Fibroblast of skin of back (primary cell): ENCODE data around the gene CARS2.
"Not testable (repeated sequence)": the region's sequence is repeated elsewhere in the genome, so short reads cannot be mapped to it uniquely, and the experiment has no call there.

Experiments
- DNase-seq: peaks from one replicate; pipeline ENCODE4 v3.0.0-alpha.2; 2013

The CARS2 gene

DNA sequence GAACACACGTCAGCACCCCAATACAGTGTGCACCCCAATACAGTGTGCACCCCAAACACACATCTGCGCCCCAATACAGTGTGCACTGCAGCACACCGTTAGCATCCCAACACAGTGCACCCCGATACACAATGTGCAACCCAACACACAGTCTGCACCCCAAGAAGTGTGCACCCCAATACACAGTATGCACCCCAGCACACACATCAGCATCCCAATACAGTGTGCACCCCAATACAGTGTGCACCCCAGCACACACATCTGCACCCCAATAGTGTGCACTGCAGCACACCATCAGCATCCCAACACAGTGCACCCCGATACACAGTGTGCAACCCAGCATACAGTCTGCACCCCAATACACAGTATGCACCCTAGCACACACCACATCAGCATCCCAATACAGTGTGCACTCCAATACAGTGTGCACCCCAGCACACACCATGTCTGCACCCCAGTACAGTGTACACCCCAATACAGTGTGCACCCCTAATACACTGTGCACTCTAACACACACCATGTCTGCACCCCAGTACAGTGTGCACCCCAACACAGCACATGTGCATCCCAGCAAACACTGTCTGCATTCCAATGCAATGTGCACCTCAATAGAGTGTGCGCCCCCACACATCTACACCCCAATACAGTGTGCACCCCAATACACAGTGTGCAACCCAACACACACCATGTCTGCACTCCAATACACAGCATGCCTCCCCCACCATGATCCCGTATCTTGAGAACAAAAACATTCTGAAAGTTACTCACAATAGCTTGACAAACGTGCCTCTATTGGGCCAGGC, 855 bp upstream of the CARS2 start:
- DNase-seq, result no peak

DNA sequence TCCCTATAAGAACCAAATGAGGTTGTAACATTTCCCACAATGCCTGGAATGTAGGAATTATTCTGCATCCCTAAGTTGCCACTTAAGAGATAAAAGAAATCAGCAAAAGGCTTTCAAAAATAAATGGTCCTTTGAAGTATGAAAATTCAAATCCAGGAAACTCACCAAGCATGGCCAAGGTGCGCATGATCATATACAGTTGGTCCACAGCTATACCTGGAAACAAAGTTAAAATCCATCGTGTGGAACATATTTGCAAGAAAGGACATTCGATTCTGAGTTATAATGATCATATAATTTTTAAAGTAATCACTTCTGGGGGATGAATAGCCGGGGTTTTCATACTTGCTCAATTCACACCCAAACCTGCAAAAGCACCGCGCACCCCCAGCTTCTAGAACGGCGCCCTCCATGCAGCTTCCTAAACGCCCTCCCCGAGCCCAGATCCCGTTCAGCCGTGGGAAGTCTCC, 525 bp downstream of the CARS2 start:
- no peak for DNase-seq

DNA sequence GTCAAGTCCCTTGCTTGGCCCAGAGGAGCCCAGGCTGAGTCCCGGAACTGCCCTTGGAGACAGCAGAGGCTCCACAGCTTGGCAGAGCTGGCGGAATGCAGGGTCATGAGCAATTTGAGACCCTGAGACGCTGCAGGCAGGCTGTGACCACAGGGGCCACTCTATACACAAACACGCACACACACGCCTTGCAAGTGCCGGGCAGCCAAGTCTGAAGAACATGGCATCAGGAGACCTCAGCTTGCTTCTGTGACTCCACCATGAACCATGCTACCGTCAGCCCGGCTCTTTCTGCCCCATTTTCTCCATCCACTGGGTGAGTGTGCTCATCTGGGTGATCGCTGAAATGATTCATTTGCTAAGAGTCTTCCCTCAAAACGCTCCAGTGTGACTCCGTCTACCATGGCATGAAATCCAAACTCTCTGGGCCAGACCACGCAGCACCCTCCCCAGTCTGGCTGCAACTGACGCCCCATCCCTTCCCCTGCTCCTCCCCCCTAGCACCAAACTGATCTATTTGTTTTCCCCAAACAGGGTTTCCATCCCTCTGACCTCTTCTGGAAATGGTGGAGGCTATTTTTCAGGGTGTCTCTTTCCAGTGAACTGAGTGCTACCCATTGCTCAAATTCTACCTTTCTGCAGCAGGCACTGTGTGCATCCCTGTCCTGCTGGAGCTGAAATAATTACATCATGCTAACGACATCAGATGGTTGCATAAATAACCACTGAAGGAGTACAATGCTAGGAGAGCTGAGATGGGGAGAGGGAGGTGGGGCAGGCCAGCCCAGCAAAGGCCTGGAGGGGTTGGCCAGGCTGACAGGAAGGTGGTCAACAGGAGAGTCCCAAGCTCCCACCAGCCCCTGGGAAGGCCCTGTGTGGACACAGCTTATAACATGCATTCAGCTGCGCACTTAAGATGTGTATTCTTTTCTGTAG, 3.1 kb downstream of the CARS2 start:
- DNase-seq, result no peak

DNA sequence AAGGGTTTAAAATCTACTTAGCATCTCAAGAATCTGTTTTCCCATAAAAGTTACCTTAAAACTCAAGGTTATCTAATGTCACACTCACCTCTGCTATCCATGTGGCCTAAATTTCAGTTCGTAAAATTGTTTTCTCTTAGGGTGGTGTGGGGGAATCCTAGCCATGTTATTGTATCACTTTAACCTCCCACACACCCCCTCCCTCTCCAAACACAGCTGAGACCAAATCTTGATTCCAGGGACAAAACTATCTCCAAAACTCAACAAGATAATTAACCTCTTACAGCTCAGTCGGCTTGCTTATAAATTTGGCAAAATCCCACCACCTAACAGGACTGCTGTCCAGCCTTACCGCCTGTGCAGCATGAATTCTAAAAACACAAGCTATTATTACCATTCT, 3.8 kb downstream of the CARS2 start:
- DNase-seq, result no peak

DNA sequence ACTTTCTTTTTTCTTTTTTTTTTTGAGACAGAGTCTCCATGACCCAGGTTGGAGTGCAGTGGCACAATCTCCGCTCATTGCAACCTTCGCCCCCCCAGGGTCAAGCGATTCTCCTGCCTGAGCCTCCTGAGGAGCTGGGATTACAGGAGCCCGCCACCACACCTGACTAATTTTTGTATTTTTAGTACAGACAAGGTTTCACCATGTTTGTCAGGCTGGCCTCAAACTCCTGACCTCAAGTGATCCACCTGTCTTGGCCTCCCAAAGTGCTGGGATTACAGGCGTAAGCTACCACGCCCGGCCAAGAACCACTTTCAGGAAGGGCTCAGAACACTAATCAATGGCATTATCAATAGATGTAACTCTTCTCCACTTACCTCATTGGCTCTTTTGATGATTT, 4.9 kb downstream of the CARS2 start:
- DNase-seq, result not testable (repeated sequence)

DNA sequence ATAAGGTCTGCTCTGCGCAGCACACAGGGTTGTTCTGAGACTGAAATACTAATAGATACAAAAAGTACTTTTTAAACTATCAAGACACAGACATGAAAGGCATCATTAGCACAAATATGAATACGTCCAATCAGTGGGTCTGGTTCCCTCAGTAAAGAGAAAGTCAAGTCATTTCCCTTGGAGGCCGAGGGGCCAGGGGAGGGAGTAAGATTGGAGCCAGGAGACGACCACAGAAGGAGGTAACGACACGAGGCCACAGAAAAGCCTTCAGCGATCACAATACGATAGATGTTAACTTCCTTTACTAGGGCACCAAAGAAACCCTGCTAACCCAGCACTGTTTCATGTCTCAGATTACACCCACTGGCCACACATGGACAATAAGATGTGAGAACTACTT, 5.3 kb downstream of the CARS2 start:
- no peak for DNase-seq

DNA sequence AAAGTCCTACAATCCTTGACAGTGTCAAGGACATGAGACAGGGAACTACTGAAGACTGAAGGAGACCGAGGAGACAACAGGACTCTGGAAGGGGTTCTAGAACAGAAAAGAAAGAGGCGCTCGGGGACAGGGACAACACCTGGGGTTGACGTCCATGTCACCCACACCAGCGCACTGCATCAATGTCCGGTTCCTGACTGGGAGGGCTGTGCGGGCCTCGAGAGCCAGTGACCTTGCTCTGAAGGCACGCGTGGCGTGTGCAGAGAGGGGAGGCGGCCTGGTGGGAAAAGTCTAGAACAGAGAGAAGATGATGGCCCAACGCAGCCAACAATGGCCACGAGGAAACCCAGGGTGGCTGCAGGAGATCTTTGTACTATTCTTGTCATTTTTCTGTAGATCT, 5.7 kb downstream of the CARS2 start:
- no peak for DNase-seq

DNA sequence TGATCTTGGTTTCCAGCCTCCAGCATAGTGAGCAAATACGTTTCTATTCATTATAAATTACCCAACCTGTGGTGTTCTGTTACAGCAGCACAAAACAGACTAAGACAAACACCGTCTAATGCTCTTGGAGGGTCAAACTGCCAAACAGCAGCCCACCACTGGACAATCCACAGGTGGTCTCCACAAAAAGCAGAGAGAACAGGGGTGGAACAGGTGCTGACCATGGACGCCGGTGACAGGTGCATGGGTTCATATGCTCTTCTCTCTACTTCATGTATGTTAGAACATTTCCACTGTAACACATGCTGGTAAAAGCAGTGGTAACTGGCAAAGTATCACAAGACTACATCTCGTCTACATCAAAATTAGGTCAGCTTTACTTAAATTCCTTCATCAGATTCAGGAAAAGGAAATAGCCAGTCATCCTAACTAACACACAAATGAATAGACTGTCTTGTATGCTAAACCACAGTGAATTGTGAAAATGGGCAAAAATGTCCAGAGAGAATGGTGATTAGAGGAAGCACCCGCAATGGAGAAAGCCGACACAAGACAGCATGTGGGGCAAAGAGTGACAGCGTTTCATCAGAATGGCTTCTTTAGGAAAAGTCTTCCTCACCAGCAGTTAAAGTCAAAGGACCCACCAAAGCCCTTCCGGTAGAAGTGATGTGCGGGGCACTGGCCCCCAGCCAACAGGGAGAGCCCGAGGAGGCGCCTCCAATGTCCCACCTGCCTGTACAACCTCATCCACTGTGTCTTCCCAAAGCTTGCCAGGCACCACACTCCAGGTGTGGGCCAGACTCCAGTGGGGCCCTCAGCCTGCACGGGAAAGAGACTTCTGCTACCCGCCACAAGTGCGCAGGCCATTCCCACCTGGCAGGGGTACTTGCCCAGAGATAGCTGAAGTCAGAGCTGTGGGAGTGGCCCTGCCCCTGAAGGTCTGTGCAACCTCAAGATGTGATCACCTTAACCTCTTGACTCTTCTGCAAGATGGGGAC, 6.5 kb downstream of the CARS2 start:
- DNase-seq, result no peak

DNA sequence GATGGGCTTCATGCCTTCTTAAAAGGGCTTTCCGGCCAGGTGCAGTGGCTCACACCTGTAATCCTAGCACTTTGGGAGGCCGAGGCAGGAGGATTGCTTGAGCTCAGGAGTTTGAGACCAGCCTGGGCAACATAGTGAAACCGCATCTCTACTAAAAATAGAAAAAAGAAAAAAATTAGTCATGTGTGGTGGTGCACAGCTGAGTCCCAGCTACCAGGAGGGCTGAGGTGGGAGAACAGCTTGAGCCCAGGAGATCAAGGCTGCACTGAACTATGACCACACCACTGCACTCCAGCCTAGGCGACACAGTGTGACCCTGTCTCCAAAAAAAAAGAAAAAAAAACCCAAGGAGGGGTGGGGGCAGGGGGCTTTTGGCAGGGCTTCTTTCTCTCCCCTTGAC, 7.2 kb downstream of the CARS2 start:
- DNase-seq, result no peak

DNA sequence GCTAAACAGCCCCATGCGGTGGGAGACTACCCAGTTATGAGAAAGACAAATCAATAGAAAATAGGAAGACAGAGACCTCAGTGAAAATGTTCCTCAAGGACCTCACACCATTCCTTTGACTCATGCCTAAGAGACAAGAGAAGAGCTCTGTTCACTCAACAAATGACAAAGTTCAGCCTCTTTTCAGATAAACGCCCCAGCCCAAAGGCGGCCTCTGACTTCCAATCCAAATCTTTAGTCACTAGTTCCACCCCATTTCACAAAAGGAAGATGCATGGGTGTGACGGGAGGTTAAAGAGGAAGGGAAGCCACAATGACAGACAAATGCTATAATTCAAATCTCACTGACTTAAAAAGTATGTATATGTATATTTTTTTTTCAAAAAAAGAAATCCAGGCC, 8.1 kb downstream of the CARS2 start:
- no peak for DNase-seq

DNA sequence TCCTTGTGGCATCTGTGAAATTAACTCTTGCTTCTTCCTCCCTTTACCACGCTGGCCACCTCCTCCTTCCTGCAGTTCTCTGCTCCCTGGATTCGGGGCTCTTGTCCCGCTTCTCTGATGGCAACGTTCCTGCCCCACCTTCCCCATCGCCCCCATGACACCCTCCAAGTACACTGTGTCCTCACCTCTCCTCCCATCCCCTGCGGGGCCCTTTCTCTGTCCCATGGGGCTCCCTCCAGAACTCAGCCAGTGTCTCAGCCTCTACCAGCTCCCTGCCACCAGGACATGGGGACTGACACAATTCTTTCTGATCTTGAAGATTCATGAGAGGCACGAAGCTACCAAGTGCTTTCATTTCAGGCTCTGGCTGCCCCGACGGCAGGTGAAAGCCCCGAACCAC, 9.1 kb downstream of the CARS2 start:
- no peak for DNase-seq

DNA sequence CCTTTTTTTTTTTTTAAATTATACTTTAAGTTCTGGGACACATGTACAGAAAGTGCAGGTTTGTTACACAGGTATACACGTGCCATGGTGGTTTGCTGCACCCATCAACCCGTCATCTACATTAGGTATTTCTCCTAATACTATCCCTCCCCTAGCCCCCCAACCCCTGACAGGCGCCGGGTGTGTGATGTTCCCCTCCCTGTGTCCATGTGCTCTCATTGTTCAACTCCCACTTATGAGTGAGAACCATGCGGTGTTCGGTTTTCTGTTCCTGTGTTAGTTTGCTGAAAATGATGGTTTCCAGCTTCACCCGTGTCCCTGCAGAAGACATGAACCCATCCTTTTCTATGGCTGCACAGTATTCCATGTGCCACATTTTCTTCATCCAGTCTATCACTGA, 10.1 kb downstream of the CARS2 start:
- DNase-seq, result not testable (repeated sequence)

DNA sequence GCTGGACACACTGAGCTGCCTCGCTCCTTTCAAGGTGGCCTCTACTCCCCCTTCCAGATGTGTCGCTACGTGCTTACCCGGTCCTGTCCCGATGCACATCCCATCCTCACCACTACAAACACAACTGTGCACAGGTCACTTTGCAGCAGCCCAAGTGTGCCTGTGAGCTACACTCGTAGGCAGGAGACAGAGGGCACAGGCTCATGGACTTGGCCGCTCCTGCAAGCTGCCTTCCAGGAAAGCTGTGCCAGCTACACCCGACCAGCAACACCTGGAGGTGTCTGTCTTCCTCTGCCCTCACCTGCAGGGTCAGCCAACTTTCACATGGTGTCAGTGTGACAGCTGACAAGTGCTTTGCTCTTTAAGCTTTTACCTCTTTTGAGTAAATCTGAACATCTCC, 15.4 kb downstream of the CARS2 start:
- DNase-seq, result no peak

DNA sequence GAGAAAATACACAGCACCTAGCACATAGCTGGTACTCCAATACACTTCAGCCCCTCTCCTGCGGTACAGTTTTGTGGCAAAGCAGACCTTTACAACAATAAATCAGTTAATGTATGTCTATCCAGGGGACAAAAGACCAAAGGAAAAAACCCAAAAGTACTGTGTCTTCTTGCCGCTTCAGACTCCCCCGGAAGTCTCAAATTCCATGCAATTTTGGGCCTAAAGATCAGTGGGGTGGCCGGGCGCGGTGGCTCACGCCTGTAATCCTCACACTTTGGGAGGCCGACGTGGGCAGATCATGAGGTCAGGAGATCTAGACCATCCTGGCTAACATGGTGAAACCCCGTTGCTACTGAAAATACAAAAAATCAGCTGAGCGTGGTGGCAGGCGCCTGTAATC, 16.2 kb downstream of the CARS2 start:
- DNase-seq, result no peak

DNA sequence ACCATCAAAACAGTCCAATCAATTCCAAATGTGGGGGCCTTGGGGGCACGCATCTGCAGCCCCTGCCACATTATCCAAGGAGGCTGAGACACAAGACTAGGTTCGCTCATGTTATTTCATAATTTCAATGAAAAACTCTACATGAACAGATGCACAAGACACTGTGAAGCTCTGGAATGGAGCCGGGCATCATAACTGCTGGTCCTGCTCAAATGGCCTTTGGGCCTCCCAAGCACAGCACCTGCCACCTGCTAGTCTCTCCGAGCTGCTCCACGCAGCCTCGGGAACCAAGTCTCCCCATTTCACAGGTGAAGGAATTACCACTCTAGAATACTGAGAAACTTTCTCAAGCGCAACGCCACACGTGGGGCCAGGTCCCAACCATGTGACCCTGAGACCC, 16.9 kb downstream of the CARS2 start:
- DNase-seq, result no peak

DNA sequence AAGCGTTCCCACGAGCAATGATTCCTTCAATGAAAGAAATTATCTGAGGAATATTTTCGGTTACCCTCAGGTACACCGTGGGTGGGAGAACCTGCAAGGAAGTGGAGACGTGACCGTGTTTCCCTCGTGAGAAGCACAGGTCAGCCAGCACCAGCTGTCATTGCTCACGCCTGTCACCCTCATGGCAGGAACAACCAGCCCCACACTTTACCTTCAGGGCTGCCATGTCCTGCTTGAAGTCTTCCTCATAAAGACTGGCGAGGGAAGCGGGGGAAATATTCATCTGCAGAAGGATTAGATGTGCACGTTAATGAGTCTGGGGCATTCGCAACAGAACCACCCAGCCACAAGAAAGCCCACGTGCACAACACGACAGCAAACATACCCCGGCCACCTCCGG, 18.2 kb downstream of the CARS2 start:
- no peak for DNase-seq

DNA sequence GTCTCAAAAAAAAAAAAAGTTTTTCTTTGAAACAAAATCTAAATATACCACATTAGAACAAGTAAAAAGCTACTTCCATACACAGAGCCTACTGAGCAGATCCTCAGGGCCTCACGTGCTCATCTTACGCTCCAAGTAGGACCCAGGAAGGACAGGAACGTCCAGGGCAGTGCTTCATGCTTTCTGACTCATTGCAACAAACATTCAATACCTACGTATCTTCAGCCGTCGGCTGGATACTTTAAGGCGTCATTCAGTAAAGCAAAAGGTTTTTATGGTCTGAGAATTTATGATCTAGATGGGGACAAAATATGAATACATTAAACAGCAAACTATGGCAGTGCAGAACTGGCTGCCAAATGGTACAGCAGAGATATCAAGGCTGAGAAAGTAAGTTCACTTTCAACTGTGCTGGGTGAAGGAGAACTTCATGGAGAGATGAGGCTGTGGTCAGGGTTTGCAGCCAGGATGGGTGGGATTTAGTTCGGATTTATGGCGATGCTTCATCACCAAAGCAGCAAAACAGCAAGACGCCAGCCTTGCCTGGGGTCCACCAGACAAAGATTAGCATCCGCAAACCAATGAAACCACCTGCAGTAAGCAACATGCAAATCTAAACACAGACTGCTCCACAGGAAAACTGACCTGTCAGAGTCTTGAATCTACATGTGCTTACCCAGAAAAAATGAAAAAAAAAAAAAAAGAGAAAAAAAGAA, 20.5 kb downstream of the CARS2 start:
- DNase-seq, result no peak

DNA sequence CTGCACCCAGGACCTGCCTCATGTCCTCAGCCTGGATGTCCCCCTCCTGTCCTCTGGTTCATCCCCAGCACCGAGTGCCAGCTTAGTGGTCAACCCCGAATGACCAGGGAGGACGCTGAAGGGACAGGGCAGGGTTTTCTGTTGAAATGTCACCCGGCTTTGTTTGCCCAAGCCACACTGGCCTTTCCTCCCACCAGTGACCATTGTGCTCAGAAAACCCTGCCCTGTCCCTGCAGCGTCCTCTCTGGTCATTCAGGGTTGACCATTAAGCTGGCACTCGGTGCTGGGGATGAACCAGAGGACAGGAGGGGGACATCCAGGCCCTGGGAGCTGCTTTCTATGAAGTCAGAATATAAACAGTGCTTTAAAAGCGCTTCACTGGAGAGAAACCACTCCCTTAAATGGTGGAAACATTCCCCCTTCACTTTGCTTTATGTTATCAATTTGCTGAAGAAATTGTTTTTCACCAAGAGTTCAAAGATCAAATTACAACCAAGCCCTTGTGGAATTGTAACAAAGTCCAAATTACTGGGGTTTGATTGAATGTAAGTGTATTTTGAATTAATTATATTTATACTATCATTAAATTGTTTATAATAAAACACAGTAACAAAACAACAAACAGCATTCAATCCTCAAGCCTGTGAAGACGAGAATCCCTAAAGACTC, 21.4 kb downstream of the CARS2 start:
- no peak for DNase-seq

DNA sequence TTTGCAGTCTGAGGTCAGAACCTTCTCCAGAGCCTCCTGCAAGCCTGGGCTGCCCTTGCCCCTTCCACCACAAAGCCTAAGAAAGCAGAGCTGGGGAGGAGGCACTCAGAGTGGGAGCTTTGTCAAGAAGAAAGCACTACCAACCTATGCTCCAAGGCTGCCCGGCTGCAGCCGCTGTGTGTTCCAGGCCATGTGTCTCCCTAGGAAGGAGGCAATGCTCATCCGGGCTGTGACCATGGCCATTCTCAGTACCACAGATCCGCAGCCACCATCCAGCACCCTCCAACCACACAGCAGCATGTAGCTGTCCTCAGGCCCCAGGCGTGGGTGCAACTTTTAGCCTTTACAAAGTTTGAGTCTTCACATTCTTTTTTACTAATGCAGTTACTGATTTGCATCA, 22.0 kb downstream of the CARS2 start:
- DNase-seq, result no peak

DNA sequence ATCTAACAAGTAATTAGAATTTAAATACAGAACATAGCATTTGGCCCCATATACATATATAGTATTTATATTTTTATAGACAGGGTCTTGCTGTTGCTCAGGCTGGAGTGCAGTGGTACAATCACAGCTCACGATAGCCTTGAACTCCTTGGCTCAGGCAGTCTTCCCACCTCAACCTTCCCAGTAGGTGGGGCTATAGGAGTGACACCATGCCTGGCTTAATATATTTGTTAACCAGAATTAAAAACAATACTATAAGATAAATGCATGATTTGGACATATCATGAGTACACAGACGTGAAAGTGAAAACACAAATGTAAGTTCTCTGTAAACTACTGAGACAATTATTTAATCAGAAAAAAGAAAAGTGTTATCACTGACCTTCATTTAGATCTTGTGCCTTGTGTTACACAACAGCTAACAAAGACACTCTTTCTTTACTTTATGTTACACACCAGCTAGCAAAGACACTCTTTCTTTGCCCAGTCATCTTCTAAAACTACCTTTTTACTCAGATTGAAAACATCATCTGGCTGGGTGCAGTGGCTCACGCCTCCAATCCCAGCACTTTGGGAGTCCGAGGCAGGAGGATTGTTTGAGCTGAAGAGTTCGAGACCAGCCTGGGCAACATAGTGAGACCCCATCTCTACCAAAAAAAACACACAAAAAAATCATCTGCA, 22.6 kb downstream of the CARS2 start:
- no peak for DNase-seq

DNA sequence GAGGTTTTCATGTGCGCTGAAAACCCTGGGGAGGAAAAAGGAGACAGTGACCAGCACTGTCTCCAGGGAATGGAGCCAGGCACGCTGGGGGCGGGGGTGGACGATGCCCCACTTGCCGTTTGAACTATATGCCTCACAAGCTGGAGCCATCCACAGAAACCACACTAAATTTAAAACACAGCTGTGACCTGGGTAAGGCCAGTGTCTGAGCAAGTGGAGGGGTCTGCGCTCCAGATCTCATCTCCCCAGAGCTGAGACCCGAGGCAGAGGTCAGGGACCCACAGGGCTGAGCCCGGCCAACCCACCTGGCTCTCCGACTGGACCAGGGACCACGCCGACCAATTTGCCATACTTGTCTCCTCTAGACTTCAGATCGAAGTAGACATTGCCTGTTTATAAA, 23.2 kb downstream of the CARS2 start:
- DNase-seq, result no peak
